ENCODE results near the gene ANTXRL.
"Not testable (repeated sequence)": the region's sequence is repeated elsewhere in the genome, so short reads cannot be mapped to it uniquely, and the experiment has no call there.

ANTXRL gene

GRCh38 chr10:46286991-46287693, at the start of gene ANTXRL:
TSS of gene ANTXRL (plus strand) at chr10:46286997. CDS start at chr10:46287263, 266 bp downstream.
- DNase-seq = no peak

GRCh38 chr10:46237815-46238510, 48.8 kb upstream of the ANTXRL start:
- DNase-seq = no peak

DNA sequence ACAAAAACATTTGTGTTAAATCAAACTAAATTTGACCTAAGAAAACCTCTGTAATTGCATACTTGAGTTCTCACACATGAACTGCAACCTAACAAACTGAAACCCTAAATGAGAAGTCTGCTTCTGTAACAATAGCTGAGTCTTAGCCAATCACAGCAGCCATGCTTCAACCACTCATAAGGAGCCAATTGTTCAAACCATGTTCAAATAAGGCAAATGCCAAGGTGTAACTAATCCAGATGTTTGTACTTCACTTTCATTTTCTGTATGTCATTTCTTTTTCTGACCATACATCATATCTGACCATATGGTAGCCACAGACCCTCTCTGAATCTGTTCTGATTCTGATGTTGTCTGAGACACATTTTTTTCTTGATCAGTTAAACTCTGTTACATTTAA, 47.5 kb upstream of the ANTXRL start:
- DNase-seq = no peak

DNA sequence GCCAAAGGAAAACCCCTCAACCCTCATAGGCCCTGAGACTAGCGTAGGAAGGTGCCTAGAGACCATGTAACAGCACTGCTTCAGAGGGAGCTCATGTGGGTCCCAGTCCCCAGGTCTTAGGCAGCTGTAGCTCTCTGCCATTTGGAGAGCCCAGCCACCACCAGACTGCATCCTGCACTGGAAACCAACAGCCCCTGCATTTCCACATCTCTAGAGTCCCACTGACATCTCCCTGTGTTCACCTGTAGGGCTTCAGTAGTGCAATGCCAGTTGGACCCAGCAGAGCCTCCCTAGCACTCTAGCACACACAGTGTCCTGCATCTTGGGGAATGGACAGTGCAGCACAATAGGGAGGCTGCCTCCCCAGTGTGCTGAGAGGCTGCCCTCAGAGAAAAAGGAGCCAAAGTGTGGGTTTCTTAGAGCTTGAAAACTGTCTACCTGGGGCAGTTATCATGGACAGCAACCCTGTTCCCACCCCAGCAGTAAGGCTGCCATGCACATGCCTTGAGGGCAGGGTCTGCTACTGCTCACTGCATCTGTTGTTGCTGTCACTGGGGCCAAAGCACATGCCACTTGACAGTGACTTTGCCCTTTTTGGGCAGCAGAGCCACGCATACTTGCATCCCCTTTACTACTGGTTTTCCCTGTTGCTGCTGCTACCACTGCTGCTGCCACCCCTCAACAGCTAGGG, 46.7 kb upstream of the ANTXRL start:
- no peak for DNase-seq

- DNase-seq = no peak
Measured at GRCh38 chr10:46240684-46241565, 45.9 kb upstream of the ANTXRL start.

GRCh38 chr10:46245381-46245900, 41.4 kb upstream of the ANTXRL start:
- no peak for DNase-seq

GRCh38 chr10:46246400-46247180, 40.2 kb upstream of the ANTXRL start:
- not testable (repeated sequence) for DNase-seq

GRCh38 chr10:46247181-46247475, 39.7 kb upstream of the ANTXRL start:
- DNase-seq = no peak

- no peak for DNase-seq
Measured at GRCh38 chr10:46247808-46248569, 38.8 kb upstream of the ANTXRL start.

- no peak for DNase-seq
Measured at GRCh38 chr10:46248651-46249146, 38.1 kb upstream of the ANTXRL start.

DNA sequence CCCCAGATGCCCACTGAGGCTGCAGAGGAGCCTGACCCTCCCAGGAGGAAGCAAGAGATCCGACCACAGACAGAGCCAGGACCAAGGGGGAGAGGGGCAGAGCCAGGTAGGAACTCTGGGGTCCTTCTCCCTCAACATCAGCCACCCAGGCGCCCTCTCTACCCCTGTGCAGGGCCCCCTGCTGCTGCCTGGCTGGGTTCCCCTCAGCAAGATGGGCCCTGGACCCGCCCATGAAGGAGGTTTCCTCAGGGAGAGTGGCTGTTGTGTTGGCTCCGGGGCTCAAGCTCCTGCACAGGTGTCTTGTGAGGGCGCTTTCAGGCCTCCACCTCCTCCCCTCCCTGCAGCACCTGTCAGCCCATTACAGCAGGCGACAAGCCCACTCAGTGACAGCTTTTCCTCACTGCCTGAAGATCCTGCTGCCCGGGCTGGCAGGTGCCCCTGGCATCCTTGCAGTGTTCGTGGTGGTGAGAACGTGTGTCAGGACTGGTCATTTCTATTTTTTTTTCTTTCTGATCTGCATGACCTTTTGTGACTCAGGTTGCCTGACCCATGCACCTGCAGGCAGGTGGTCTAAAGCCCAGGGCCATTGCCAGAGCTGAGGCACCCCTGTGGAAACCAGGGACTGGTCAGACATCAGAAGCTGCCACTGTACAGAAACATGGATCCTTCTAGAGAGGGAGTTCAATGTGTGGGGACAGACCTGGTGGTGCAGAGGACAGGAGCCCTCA, 37.0 kb upstream of the ANTXRL start:
- DNase-seq = not testable (repeated sequence)

DNA sequence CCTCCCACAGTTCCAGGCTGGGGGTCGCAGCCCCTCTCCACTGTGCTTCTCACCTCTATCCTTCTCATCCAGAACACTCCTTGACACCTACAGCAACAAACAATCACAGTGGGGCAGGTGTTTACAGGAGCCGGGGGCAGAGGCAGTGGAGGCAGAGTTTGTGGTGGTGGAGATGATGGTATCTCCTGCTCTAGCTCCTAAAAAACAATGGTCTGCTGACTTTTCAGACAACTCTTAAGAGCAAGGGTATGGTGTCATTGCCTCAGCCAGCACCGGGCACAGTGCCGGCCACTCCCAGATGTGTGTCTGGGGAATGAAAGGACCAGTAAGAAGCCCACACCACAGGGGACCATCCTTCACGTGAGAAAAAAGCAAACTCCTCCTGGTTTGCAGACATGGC, 36.3 kb upstream of the ANTXRL start:
- DNase-seq = no peak

GRCh38 chr10:46250898-46251856, 35.6 kb upstream of the ANTXRL start:
- DNase-seq = no peak

GRCh38 chr10:46251857-46252847, 34.6 kb upstream of the ANTXRL start:
- DNase-seq = no peak

- no peak for DNase-seq
Measured at GRCh38 chr10:46253076-46254006, 33.5 kb upstream of the ANTXRL start.

- DNase-seq = no peak
Measured at GRCh38 chr10:46254007-46254383, 32.8 kb upstream of the ANTXRL start.

GRCh38 chr10:46254467-46254866, 32.3 kb upstream of the ANTXRL start:
- no peak for DNase-seq

Measured in activated CD8-positive, alpha-beta memory T cell treated with anti-CD3 and anti-CD28 coated beads, Interleukin-2, amount 50 U/mL, for 4 hours (primary cell).